ENCODE results near the gene CRY2. TPM values are rescaled to one million over a fixed set of nuclear protein-coding genes. Genes with fewer than 3 reads are reported as not detected.
A peak's percentile ranks its signal among the peaks of the same experiment; 100 is the strongest.

The CRY2 gene
- total and polyA plus RNA-seq, 7 experiments from 2014 or later, result 26.9 to 202 (median 66.0) TPM

DNA sequence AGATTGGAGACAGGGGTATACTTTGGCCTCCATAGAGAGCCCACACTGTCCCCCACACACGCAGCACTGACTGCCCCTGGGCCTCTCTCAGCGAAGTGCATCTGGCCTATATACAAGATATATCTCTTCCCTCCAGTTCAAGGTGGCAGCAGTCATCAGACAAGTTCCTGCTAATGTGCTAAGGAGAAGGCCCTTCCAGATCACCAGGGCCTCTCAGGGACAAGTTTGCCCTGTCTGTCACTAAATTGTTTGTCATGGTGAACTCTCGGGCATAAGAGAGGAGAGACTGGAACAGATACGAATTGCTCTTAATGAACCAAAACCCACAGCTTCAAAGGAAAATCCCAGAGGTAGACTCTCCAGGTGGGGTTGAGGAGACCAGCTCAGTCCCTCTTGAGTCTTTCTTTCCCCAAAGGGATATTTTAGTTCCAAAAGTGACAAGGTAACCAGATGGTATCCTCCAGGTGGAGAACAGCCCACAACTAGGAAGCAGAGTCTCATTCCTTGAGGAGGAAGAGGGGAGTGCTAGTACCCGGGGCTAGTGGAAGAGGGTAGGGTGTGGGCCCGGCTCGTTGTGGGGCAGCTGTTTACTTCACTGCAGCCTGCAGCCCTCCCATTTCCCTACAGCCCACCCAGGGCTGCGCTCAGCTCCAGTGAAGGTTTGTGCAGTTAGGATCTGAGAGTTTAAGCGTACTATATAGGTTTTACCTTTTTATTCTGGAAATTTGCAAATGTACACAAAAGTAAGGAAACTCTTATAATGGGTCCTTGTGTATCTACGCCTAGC, 44.6 kb upstream of the CRY2 start:
- intact Hi-C loops (cut with micrococcal nuclease), result loop anchor here in 1 of 2 donors (10.0 kb wide), 1 partner anchor 322 kb away; the partner anchor contains the start of gene PHF21A

DNA sequence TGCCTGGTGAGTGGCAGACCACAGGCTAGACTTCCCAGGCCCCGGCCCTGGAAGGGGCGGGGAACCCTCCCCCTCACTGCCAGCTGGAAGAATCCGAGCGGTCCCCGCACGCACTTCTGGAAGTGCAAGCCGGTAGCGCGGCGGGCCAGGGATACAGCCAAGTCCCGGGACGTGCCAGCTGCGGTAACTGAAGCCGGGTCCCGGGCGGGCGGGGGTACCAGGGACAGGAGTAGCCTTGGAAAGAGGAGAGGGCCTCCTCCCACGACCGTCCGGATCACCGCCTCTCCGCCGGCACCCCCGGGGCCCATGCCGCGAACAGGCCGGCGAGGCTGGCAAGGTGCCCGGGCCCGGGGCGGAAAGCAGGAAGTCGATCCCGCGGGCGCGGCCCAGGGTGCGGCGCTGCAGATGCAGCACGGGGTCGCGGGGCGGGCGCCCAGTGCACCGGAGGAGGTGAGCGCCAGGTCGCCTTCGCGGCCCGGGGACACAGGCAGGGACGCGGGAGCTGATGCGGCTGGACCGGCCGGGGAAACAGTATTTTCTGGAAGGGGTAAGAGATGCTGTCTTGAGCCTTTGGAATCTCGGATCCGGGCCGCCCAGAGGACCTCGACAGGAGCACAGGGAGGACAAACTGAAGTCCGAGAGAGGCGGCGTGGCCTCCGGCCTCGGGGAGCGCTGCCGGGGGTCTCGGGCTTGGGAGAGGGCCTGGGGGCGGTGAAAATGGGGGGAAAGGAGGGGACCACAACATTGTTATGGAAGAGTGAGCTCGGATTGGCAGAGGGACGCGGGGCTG, 43.1 kb upstream of the CRY2 start:
- H3K4me1 ChIP-seq (ENCODE audit: control insufficient read depth in 2 of 2, insufficient read depth in 2 of 2, low read length in 2 of 2), result peaks cover 27 to 29% of the 10 kb centered on the region in 2 donors
- no peaks in the 10 kb centered on the region for H3K9me3 ChIP-seq (ENCODE audit: control insufficient read depth in 2 of 3, low read length in 3 of 3)
- H3K9me3 Mint-ChIP-seq, result peaks cover 0 to 5% (median 0%) of the 10 kb centered on the region in 11 donors
- peaks cover 0 to 11% (median 0%) of the 10 kb centered on the region in 5 donors for H3K36me3 Mint-ChIP-seq
- CTCF ChIA-PET, result interaction anchor here (1.2 to 1.8 kb wide), 2 partner anchors 32 to 33 kb away, joined by 5 to 8 read pairs; no protein-coding TSS in a partner anchor
- H3K27me3 Mint-ChIP-seq, result no peaks in the 10 kb centered on the region
- ATAC-seq (peak; percentile 36), DNase-seq (peak; percentile 55 to 74 (median 61))
- peaks cover 25 to 36% (median 33%) of the 10 kb centered on the region in 7 donors for H3K4me1 Mint-ChIP-seq
- H3K27ac ChIP-seq (ENCODE audit: low read depth, low read length), result peak overlapping the region; percentile 87
- H3K27ac Mint-ChIP-seq, result peak overlapping the region; percentile 61 to 94 (median 87)
- peak overlapping the region; percentile 86 to 99 (median 91) for H3K4me3 Mint-ChIP-seq
- peak overlapping the region; percentile 95 for H3K4me3 ChIP-seq (ENCODE audit: low read length)
- intact Hi-C loops (cut with micrococcal nuclease), result loop anchor here (2.0 to 10.0 kb wide), 5 partner anchors 309 to 1737 kb away; partner anchors contain the start of genes PHF21A (in 2 of the 2), ACCS (in 1 of the 2) and CD82 (in 1 of the 2)
- H3K27me3 ChIP-seq (ENCODE audit: control insufficient read depth in 2 of 2, insufficient read depth in 2 of 2, low read length in 2 of 2), result no peaks in the 10 kb centered on the region
- POLR2A ChIA-PET, result interaction anchor here (0.8 to 1.9 kb wide), 5 partner anchors 8 to 43 kb away, joined by 3 to 6 read pairs (median 4); partner anchors contain the start of gene CRY2
- peaks cover 0 to 6% (median 0%) of the 10 kb centered on the region in 3 experiments for H3K36me3 ChIP-seq (ENCODE audit: control insufficient read depth in 2 of 3, insufficient read depth in 3 of 3, low read length in 3 of 3)

More for the DNA sequence above, 44.6 kb upstream of the CRY2 start:
- ChIA-PET POLR2A (interaction anchor here (0.7 to 0.9 kb wide), 2 partner anchors 40 to 115 kb away, joined by 3 read pairs; partner anchors contain the start of gene PEX16), CTCF (interaction anchor here (1.2 to 1.8 kb wide), 2 partner anchors 31 to 44 kb away, joined by 3 to 5 read pairs; no protein-coding TSS in a partner anchor)
- Mint-ChIP-seq H3K36me3 (peaks cover 0 to 5% (median 0%) of the 10 kb centered on the region in 5 donors), H3K4me3 (peak overlapping the region in 9 of 10 donors; percentile 19 to 96 (median 58)), H3K9me3 (peaks cover 0 to 5% (median 0%) of the 10 kb centered on the region in 11 donors), H3K4me1 (peaks cover 17 to 24% (median 22%) of the 10 kb centered on the region in 7 donors), H3K27ac (peak overlapping the region; percentile 16 to 87 (median 58)), H3K27me3 (no peaks in the 10 kb centered on the region)
- Histone ChIP-seq H3K9me3 (ENCODE audit: control insufficient read depth in 2 of 3, low read length in 3 of 3) (no peaks in the 10 kb centered on the region), H3K4me1 (ENCODE audit: control insufficient read depth in 2 of 2, insufficient read depth in 2 of 2, low read length in 2 of 2) (peaks cover 24 to 25% of the 10 kb centered on the region in 2 donors), H3K36me3 (ENCODE audit: control insufficient read depth in 2 of 3, insufficient read depth in 3 of 3, low read length in 3 of 3) (peaks cover 0 to 6% (median 0%) of the 10 kb centered on the region in 3 experiments), H3K4me3 (ENCODE audit: low read length) (no peak overlapping the region), H3K27me3 (ENCODE audit: control insufficient read depth in 2 of 2, insufficient read depth in 2 of 2, low read length in 2 of 2) (no peaks in the 10 kb centered on the region), H3K27ac (ENCODE audit: low read depth, low read length) (no peak overlapping the region)
- no peak for ATAC-seq
- no peak for DNase-seq

DNA sequence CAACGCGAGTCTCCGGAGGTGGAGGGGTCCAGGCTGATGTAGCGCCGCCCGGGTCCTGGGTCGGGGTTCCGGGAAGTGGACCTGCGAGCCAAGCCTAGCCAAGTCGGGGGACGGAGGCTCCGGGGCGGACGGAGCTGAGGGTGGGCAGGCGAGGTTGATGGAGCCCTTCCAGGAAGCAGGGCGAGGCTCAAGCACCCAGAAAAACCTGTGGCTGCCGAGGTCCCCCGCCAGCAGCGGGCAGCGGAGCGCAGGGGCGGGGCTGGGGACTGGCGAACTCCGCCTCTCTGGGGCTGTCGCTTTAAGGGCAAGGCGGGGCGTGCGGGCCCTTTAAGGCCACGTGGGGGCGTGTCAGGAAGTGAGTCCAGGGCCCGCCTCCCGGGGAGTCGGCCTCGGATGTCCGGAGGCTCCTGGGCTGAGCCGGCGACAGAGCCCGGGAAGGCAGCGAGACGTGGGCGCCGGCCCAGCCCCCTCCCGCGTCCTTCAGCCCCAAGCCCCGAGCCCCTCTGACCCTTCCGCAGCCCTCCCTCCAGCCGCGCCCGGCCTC, 42.4 kb upstream of the CRY2 start, which contains the start of gene SLC35C1:
Gene SLC35C1 (plus strand): TSS at position 389 of the 544 bp plus-strand sequence. CDS start 653 bp downstream, outside the sequence.
- H3K9me3 Mint-ChIP-seq, result peaks cover 0 to 5% (median 0%) of the 10 kb centered on the region in 11 donors

DNA sequence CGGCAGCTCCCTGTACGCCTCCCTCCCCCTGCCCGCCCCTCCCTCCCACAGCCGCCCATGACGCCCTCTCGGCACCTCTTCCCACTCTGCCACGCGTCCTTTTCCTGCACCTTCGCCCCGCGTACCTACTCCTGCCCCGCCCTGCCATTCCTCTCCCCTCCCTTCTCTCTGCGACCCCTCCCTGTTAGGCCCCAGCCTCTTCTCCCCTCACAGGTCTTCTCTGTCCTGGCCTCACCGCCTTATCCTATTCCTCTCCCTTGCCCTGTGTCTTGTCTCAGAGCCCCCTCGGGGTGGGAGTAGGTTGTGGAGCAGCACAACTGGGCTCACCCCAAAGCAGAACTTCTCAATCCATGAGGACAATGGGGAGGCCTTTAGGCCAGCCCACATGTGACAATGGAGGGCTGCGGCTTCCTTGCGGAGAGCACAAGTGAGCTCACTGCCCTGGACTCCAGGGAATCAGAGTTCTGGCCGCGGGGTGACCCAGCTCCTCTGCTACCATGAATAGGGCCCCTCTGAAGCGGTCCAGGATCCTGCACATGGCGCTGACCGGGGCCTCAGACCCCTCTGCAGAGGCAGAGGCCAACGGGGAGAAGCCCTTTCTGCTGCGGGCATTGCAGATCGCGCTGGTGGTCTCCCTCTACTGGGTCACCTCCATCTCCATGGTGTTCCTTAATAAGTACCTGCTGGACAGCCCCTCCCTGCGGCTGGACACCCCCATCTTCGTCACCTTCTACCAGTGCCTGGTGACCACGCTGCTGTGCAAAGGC, 41.8 kb upstream of the CRY2 start:
- Mint-ChIP-seq H3K9me3 (peaks cover 0 to 3% (median 0%) of the 10 kb centered on the region in 11 donors), H3K27ac (peak overlapping the region; percentile 61 to 94 (median 91)), H3K4me1 (peaks cover 36 to 49% (median 44%) of the 10 kb centered on the region in 7 donors), H3K4me3 (peak overlapping the region; percentile 86 to 99 (median 92)), H3K36me3 (peaks cover 0 to 18% (median 0%) of the 10 kb centered on the region in 5 donors), H3K27me3 (no peaks in the 10 kb centered on the region)
- Histone ChIP-seq H3K4me3 (ENCODE audit: low read length) (peak overlapping the region; percentile 95), H3K9me3 (ENCODE audit: control insufficient read depth in 2 of 3, low read length in 3 of 3) (no peaks in the 10 kb centered on the region), H3K27me3 (ENCODE audit: control insufficient read depth in 2 of 2, insufficient read depth in 2 of 2, low read length in 2 of 2) (no peaks in the 10 kb centered on the region), H3K36me3 (ENCODE audit: control insufficient read depth in 2 of 3, insufficient read depth in 3 of 3, low read length in 3 of 3) (peaks cover 0 to 10% (median 0%) of the 10 kb centered on the region in 3 experiments), H3K27ac (ENCODE audit: low read depth, low read length) (peak overlapping the region; percentile 87), H3K4me1 (ENCODE audit: control insufficient read depth in 2 of 2, insufficient read depth in 2 of 2, low read length in 2 of 2) (peaks cover 27 to 29% of the 10 kb centered on the region in 2 donors)
- no peak for DNase-seq
- CTCF ChIA-PET, result interaction anchor here (0.6 to 1.2 kb wide), 2 partner anchors 34 to 545 kb away, joined by 3 to 8 read pairs; no protein-coding TSS in a partner anchor
- peak; percentile 51 for ATAC-seq
- intact Hi-C loops (cut with micrococcal nuclease), result loop anchor here (1.0 to 10.0 kb wide), 12 partner anchors 29 to 1739 kb away; partner anchors contain the start of genes CRY2 (in 2 of the 2), PHF21A (in 2 of the 2), ACCS (in 1 of the 2) and CD82 (in 1 of the 2)
- POLR2A ChIA-PET, result interaction anchor here (1.0 to 1.9 kb wide), 2 partner anchors 34 to 112 kb away, joined by 4 to 6 read pairs; partner anchors contain the start of gene PEX16

More for the DNA sequence above, 42.4 kb upstream of the CRY2 start, which contains the start of gene SLC35C1:
- Histone ChIP-seq H3K27ac (ENCODE audit: low read depth, low read length) (peak within 1 kb of the TSS; percentile 87), H3K4me3 (ENCODE audit: low read length) (peak within 1 kb of the TSS; percentile 95), H3K36me3 (ENCODE audit: control insufficient read depth in 2 of 3, insufficient read depth in 3 of 3, low read length in 3 of 3) (peaks cover 0 to 6% (median 0%) of the 10 kb centered on the region in 3 experiments), H3K27me3 (ENCODE audit: control insufficient read depth in 2 of 2, insufficient read depth in 2 of 2, low read length in 2 of 2) (no peaks in the 10 kb centered on the region), H3K4me1 (ENCODE audit: control insufficient read depth in 2 of 2, insufficient read depth in 2 of 2, low read length in 2 of 2) (peaks cover 27 to 29% of the 10 kb centered on the region in 2 donors), H3K9me3 (ENCODE audit: control insufficient read depth in 2 of 3, low read length in 3 of 3) (no peaks in the 10 kb centered on the region)
- ChIA-PET POLR2A (interaction anchor here (0.8 to 1.9 kb wide), 5 partner anchors 8 to 113 kb away, joined by 3 to 6 read pairs (median 4); partner anchors contain the start of genes CRY2 and PEX16), CTCF (interaction anchor here (1.2 kb wide), 1 partner anchor 33 kb away, joined by 8 read pairs; no protein-coding TSS in a partner anchor)
- ATAC-seq (peak; percentile 99), DNase-seq (peak; percentile 89 to 97 (median 93))
- Mint-ChIP-seq H3K4me1 (peaks cover 31 to 43% (median 40%) of the 10 kb centered on the region in 7 donors), H3K4me3 (peak within 1 kb of the TSS; percentile 86 to 99 (median 92)), H3K27ac (peak within 1 kb of the TSS; percentile 61 to 94 (median 91)), H3K27me3 (no peaks in the 10 kb centered on the region), H3K36me3 (peaks cover 0 to 13% (median 0%) of the 10 kb centered on the region in 5 donors)
- intact Hi-C loops (cut with micrococcal nuclease), result loop anchor here (1.0 to 10.0 kb wide), 12 partner anchors 29 to 1738 kb away; partner anchors contain the start of genes CRY2 (in 2 of the 2), PHF21A (in 2 of the 2), ACCS (in 1 of the 2) and CD82 (in 1 of the 2)

Data from naive thymus-derived CD4-positive, alpha-beta T cell (primary cell).